HG02938 (cell line): ENCODE measurements around the gene ARHGEF38.
A peak's percentile ranks its signal among the peaks of the same experiment; 100 is the strongest.
"Not testable (repeated sequence)": the region's sequence is repeated elsewhere in the genome, so short reads cannot be mapped to it uniquely, and the experiment has no call there.

Experiments
- ATAC-seq: cut with Tn5 transposase; IDR thresholded peaks from one replicate; pipeline ENCODE4 v1.9.1; 2021; ENCODE audit warnings: mild to moderate bottlenecking, moderate library complexity; ENCODE audit not compliant: unreplicated experiment

ARHGEF38 gene

GRCh38 chr4:105603158-105603557, 50.7 kb downstream of the ARHGEF38 start:
- ATAC-seq: no peak

- no peak for ATAC-seq
These were observed 53.1 kb downstream of the ARHGEF38 start for GRCh38 chr4:105605493-105605892.

GRCh38 chr4:105607876-105608275, 55.5 kb downstream of the ARHGEF38 start:
- no peak for ATAC-seq

- not testable (repeated sequence) for ATAC-seq
These were observed 57.4 kb downstream of the ARHGEF38 start for GRCh38 chr4:105609819-105610218.

- no peak for ATAC-seq
These were observed 60.9 kb downstream of the ARHGEF38 start for GRCh38 chr4:105613306-105613705.

GRCh38 chr4:105619188-105619931, 66.9 kb downstream of the ARHGEF38 start:
- no peak for ATAC-seq

- no peak for ATAC-seq
These were observed 68.4 kb downstream of the ARHGEF38 start for GRCh38 chr4:105620640-105621323.

GRCh38 chr4:105622269-105622668, 69.8 kb downstream of the ARHGEF38 start:
- ATAC-seq: no peak

GRCh38 chr4:105623099-105623498, 70.7 kb downstream of the ARHGEF38 start:
- ATAC-seq: no peak

- ATAC-seq: peak; percentile 44
These were observed 72.1 kb downstream of the ARHGEF38 start for GRCh38 chr4:105624530-105624929.

- no peak for ATAC-seq
These were observed 72.8 kb downstream of the ARHGEF38 start for GRCh38 chr4:105625214-105625613.

GRCh38 chr4:105626846-105627245, 74.4 kb downstream of the ARHGEF38 start:
- no peak for ATAC-seq

- no peak for ATAC-seq
These were observed 75.2 kb downstream of the ARHGEF38 start for GRCh38 chr4:105627620-105628019.

- no peak for ATAC-seq
These were observed 78.5 kb downstream of the ARHGEF38 start for GRCh38 chr4:105630670-105631655.

- ATAC-seq: no peak
These were observed 79.5 kb downstream of the ARHGEF38 start for GRCh38 chr4:105631818-105632400.

- ATAC-seq: no peak
These were observed 80.2 kb downstream of the ARHGEF38 start for GRCh38 chr4:105632599-105632998.

- ATAC-seq: no peak
These were observed 80.8 kb downstream of the ARHGEF38 start for GRCh38 chr4:105633241-105633640.

- ATAC-seq: no peak
These were observed 82.1 kb downstream of the ARHGEF38 start for GRCh38 chr4:105634402-105635080.

- ATAC-seq: peak; percentile 88
These were observed 85.2 kb downstream of the ARHGEF38 start for GRCh38 chr4:105637408-105638176.
